Keratinocyte (primary cell): ENCODE measurements around the gene ATP11A. TPM values are rescaled to one million over a fixed set of nuclear protein-coding genes. Genes with fewer than 3 reads are reported as not detected.

Experiments
- DNase-seq: peaks from one replicate; pipeline ENCODE4 v3.0.0-alpha.2; 2011; ENCODE audit warnings: low read depth, missing footprints, low spot score
- FAIRE-seq: peaks from 2 replicates; lab custom pipeline; 2011; peaks lifted over from hg19 to GRCh38; lab: Jason Lieb, UNC
- H2AFZ ChIP-seq: 2 replicates; pipeline ENCODE4 v1.6.0; 2012; ENCODE audit warnings: low read length, control low read depth, inconsistent platforms; ENCODE audit not compliant: control insufficient read depth
- H3K27ac ChIP-seq: 2 replicates; pipeline ENCODE4 v1.5.1; 2011; ENCODE audit warnings: low read length; ENCODE audit not compliant: control insufficient read depth, insufficient read depth
- H3K27me3 ChIP-seq: 3 replicates; pipeline ENCODE4 v1.6.0; 2011; ENCODE audit warnings: low read length; ENCODE audit not compliant: control insufficient read depth, insufficient read depth; ENCODE audit errors: extremely low read depth
- H3K36me3 ChIP-seq, 2 experiments: 2 replicates in 1 of 2; 3 replicates in 1 of 2; pipeline ENCODE4 v1.5.1; 2011; ENCODE audit warnings: low read length in 2 of 2, mild to moderate bottlenecking in 1 of 2; ENCODE audit not compliant: control insufficient read depth in 2 of 2, insufficient read depth in 2 of 2; ENCODE audit errors: extremely low read depth in 1 of 2
- H3K4me1 ChIP-seq: 3 replicates; pipeline ENCODE4 v1.5.1; 2011; ENCODE audit warnings: low read length; ENCODE audit not compliant: control insufficient read depth, insufficient read depth; ENCODE audit errors: extremely low read depth
- H3K4me2 ChIP-seq: 3 replicates; pipeline ENCODE4 v1.6.0; 2011; ENCODE audit warnings: low read depth, low read length; ENCODE audit not compliant: control insufficient read depth, insufficient read depth; ENCODE audit errors: extremely low read depth
- H3K4me3 ChIP-seq, 3 experiments: fragments of 200-600 bp in 1 of 3; sonication (generic) in 1 of 3; 2 replicates in 2 of 3; 3 replicates in 1 of 3; pipeline ENCODE4 v1.5.1; 2011 to 2016; ENCODE audit warnings: low read length in 3 of 3, mild to moderate bottlenecking in 3 of 3, control low read depth in 2 of 3, inconsistent platforms in 1 of 3, low read depth in 1 of 3, mixed read lengths in 1 of 3, mixed run types in 1 of 3, moderate library complexity in 1 of 3; ENCODE audit not compliant: control insufficient read depth in 2 of 3, insufficient read depth in 2 of 3; ENCODE audit errors: extremely low read depth in 1 of 3
- H3K79me2 ChIP-seq: 2 replicates; pipeline ENCODE4 v1.6.0; 2012; ENCODE audit warnings: low read length; ENCODE audit not compliant: control insufficient read depth, insufficient read depth
- H3K9ac ChIP-seq: 3 replicates; pipeline ENCODE4 v1.6.0; 2011; ENCODE audit warnings: low read length; ENCODE audit not compliant: control insufficient read depth, insufficient read depth; ENCODE audit errors: extremely low read depth
- H3K9me1 ChIP-seq: 3 replicates; pipeline ENCODE4 v1.6.0; 2011; ENCODE audit warnings: low read length; ENCODE audit not compliant: control insufficient read depth, insufficient read depth; ENCODE audit errors: extremely low read depth
- H3K9me3 ChIP-seq: 2 replicates; pipeline ENCODE4 v1.5.1; 2012; ENCODE audit warnings: low read depth, low read length; ENCODE audit not compliant: control insufficient read depth
- H4K20me1 ChIP-seq: 3 replicates; pipeline ENCODE4 v1.6.0; 2011; ENCODE audit warnings: low read length; ENCODE audit not compliant: control insufficient read depth, insufficient read depth; ENCODE audit errors: extremely low read depth
- EZH2 ChIP-seq: IDR thresholded peaks from one replicate; pipeline ENCODE4 v1.6.1; 2012; ENCODE audit warnings: inconsistent platforms, mild to moderate bottlenecking, low read length, moderate library complexity
- dilution Hi-C: fragments of 300-500 bp; cut with MboI; formaldehyde crosslinking; loops from one replicate; pipeline ENCODE4 v1.7.0; 2020; ENCODE audit warnings: low sequenced_read_pairs; ENCODE audit not compliant: extremely low pct_ligation_motif_present
- polyA plus RNA-seq, 5 experiments: library from polyadenylated mRNA; depleted of rRNA in 3 of 5; stranded (reverse) in 3 of 5; stranded (forward) in 1 of 5; unstranded in 1 of 5; fragments of >200 nt; gene quantifications; 1 replicate in 1 of 5; 2 replicates in 3 of 5; 3 replicates in 1 of 5; pipeline versions ENCODE4 v1.2.1 to v1.2.3, GENCODE V29; 2011 to 2012; ENCODE audit warnings: missing spikeins in 2 of 5, low read depth in 1 of 5, low replicate concordance in 1 of 5
- TF ChIP-seq, protein P1 (sequence below), 3 experiments: IDR thresholded peaks in 1 of 3; conservative IDR thresholded peaks in 1 of 3; optimal IDR thresholded peaks in 1 of 3; 2 replicates in 2 of 3; 3 replicates in 1 of 3; pipeline versions ENCODE3 to v1.5.1; 2011; ENCODE audit warnings: low read length in 3 of 3, mild to moderate bottlenecking in 3 of 3, moderate library complexity in 2 of 3, control low read depth in 1 of 3, inconsistent platforms in 1 of 3; ENCODE audit not compliant: insufficient read depth in 2 of 3; ENCODE audit errors: extremely low read depth in 1 of 3

Gene ATP11A
- polyA plus RNA-seq, 1 donor (not counting 4 experiments of a cell fraction or from before 2014, with no cell fraction given), result 4.3 TPM

DNA sequence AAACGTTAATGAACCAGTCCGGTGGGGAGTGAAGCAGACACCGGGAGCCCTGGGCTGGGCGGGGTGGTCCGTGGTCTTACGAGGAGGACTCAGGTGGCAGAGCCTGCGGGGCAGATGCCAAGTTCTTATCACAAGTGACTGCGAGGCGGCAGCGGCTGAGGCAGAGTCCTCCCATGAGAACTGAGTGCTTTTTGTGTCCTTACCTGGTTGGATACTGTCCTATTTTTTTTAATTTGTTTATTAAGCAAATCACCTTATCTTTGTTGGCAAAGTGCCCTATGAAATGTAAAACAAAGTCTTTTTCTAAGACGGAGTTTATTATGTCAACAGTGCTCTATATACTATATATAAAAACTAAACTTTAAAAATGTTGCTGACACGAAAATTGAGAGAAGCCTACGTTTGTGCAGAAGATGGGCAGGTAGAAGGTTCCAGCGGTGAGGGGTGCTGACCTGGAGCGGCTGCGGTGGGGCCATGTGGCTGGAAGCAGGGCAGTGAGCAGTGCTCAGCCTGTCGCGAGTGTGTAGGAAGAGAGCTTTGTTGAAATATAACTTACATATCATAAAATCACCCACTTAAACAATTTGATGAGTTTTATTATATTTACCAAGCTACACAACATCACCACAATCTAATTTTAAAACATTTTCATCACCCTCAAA lies 82.2 kb downstream of the ATP11A start:
- Histone ChIP-seq H3K4me3 (no peak overlapping the region), H3K36me3 (no peaks in the 10 kb centered on the region), H4K20me1 (no peaks in the 10 kb centered on the region), H3K9me3 (no peaks in the 10 kb centered on the region), H3K79me2 (peaks cover 4% of the 10 kb centered on the region), H3K27me3 (no peaks in the 10 kb centered on the region), H3K27ac (no peak overlapping the region), H3K9ac (no peak overlapping the region), H3K4me2 (no peak overlapping the region), H2AFZ (no peak overlapping the region), H3K9me1 (no peaks in the 10 kb centered on the region), H3K4me1 (peaks cover 14% of the 10 kb centered on the region)
- FAIRE-seq, result no peak
- TF ChIP-seq, protein P1, sequence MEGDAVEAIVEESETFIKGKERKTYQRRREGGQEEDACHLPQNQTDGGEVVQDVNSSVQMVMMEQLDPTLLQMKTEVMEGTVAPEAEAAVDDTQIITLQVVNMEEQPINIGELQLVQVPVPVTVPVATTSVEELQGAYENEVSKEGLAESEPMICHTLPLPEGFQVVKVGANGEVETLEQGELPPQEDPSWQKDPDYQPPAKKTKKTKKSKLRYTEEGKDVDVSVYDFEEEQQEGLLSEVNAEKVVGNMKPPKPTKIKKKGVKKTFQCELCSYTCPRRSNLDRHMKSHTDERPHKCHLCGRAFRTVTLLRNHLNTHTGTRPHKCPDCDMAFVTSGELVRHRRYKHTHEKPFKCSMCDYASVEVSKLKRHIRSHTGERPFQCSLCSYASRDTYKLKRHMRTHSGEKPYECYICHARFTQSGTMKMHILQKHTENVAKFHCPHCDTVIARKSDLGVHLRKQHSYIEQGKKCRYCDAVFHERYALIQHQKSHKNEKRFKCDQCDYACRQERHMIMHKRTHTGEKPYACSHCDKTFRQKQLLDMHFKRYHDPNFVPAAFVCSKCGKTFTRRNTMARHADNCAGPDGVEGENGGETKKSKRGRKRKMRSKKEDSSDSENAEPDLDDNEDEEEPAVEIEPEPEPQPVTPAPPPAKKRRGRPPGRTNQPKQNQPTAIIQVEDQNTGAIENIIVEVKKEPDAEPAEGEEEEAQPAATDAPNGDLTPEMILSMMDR (optimal IDR thresholded peaks at IDR 0.05 in 1 of 3, IDR thresholded peaks at IDR 0.05 in 1 of 3, conservative IDR thresholded peaks at IDR 0.05 in 1 of 3; ENCODE audit: extremely low read depth in 1 of 3, insufficient read depth in 2 of 3, low read length in 3 of 3), result no peak
- no peak for TF ChIP-seq EZH2
- dilution Hi-C loops, result no loop called here
- DNase-seq, result no peak

DNA sequence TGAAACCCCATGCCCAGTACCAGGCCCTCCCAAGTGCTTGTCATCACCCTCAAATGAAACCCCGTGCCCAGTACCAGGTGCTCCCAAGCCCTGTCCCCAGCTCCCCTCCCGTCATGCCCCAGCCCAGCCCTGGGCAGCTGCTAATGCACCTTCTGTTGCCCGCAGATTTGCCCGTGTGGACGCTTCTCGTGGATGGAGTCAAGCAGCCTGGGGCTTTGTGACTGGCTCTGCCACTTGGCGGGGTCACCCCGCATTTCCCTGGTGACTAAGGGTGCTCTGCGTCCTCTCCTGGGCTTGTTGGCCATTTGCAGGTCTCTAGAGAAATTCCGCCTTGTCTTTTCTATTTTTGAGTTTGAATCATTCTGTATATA lies 82.7 kb downstream of the ATP11A start:
- no peak overlapping the region for H3K4me2 ChIP-seq
- H3K79me2 ChIP-seq, result peaks cover 4% of the 10 kb centered on the region
- H3K9me3 ChIP-seq, result no peaks in the 10 kb centered on the region
- no peaks in the 10 kb centered on the region for H3K27me3 ChIP-seq
- H3K36me3 ChIP-seq, result no peaks in the 10 kb centered on the region
- no peak for DNase-seq
- dilution Hi-C loops, result no loop called here
- TF ChIP-seq, protein P1 (optimal IDR thresholded peaks at IDR 0.05 in 1 of 3, IDR thresholded peaks at IDR 0.05 in 1 of 3, conservative IDR thresholded peaks at IDR 0.05 in 1 of 3; ENCODE audit: extremely low read depth in 1 of 3, insufficient read depth in 2 of 3, low read length in 3 of 3), result no peak
- TF ChIP-seq EZH2, result no peak
- no peak overlapping the region for H3K9ac ChIP-seq
- H2AFZ ChIP-seq, result no peak overlapping the region
- no peaks in the 10 kb centered on the region for H4K20me1 ChIP-seq
- H3K27ac ChIP-seq, result no peak overlapping the region
- H3K4me1 ChIP-seq, result peaks cover 15% of the 10 kb centered on the region
- H3K9me1 ChIP-seq, result no peaks in the 10 kb centered on the region
- FAIRE-seq, result no peak
- H3K4me3 ChIP-seq, result no peak overlapping the region
